ENCODE measurements around the gene PAK5.

Gene PAK5

DNA sequence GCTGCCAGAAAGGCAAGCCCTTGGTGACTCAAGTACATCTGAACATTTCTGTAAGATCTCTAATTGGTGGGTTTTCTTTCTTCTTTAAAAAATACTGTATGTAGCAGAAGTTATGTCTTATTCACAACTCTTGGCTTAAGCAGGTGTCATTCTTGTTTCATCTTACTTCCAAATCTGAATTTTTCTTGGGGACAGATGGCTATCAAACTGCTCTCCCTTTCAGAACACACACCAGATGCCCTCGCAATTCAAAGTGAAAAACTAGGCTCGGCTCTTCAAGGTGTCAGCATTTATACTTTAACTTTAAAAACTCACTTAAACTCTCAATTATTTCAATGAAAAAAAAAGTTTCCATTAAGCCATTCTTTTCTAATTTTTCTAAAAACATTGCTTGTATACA lies 49.7 kb downstream of the PAK5 start:
- TF ChIP-seq TAF1 (IDR thresholded peaks at IDR 0.05; ENCODE audit: borderline replicate concordance, insufficient read depth, low read length) (no peak), SIN3A (IDR thresholded peaks at IDR 0.05; ENCODE audit: borderline replicate concordance, insufficient read depth, low read length) (no peak), POLR2AphosphoS5 (IDR thresholded peaks at IDR 0.05; ENCODE audit: low read depth, low read length) (no peak), FOXP2 (optimal IDR thresholded peaks at IDR 0.05; ENCODE audit: borderline replicate concordance, extremely low read depth, extremely low read length, insufficient read depth) (no peak)
- TF ChIP-seq, protein P1, sequence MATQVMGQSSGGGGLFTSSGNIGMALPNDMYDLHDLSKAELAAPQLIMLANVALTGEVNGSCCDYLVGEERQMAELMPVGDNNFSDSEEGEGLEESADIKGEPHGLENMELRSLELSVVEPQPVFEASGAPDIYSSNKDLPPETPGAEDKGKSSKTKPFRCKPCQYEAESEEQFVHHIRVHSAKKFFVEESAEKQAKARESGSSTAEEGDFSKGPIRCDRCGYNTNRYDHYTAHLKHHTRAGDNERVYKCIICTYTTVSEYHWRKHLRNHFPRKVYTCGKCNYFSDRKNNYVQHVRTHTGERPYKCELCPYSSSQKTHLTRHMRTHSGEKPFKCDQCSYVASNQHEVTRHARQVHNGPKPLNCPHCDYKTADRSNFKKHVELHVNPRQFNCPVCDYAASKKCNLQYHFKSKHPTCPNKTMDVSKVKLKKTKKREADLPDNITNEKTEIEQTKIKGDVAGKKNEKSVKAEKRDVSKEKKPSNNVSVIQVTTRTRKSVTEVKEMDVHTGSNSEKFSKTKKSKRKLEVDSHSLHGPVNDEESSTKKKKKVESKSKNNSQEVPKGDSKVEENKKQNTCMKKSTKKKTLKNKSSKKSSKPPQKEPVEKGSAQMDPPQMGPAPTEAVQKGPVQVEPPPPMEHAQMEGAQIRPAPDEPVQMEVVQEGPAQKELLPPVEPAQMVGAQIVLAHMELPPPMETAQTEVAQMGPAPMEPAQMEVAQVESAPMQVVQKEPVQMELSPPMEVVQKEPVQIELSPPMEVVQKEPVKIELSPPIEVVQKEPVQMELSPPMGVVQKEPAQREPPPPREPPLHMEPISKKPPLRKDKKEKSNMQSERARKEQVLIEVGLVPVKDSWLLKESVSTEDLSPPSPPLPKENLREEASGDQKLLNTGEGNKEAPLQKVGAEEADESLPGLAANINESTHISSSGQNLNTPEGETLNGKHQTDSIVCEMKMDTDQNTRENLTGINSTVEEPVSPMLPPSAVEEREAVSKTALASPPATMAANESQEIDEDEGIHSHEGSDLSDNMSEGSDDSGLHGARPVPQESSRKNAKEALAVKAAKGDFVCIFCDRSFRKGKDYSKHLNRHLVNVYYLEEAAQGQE (IDR thresholded peaks at IDR 0.05; ENCODE audit: insufficient read depth in 1 of 2, low read depth in 2 of 2, low read length in 2 of 2) = no peak

DNA sequence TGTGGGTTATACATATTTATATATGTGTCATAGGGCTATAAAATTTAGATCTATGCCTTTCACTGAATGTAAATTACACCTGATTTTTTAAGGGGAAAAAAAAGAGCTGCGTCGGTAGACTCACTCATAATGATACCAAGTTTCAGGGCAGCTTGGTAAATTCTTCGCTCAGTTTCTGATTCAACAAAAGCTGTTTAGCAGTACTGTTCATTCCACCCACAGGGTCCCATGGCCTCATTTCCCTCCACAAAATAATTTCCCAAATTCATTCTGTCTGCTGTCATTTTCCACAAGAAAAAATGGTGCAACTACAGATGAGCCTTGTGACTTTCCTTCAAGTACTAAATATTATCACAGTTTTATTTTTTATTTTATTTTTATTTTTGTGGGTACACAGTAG lies 63.7 kb downstream of the PAK5 start:
- no peak for TF ChIP-seq FOXP2 (optimal IDR thresholded peaks at IDR 0.05; ENCODE audit: borderline replicate concordance, extremely low read depth, extremely low read length, insufficient read depth)
- no peak for TF ChIP-seq POLR2AphosphoS5 (IDR thresholded peaks at IDR 0.05; ENCODE audit: low read depth, low read length)
- TF ChIP-seq TAF1 (IDR thresholded peaks at IDR 0.05; ENCODE audit: borderline replicate concordance, insufficient read depth, low read length) = no peak
- no peak for TF ChIP-seq SIN3A (IDR thresholded peaks at IDR 0.05; ENCODE audit: borderline replicate concordance, insufficient read depth, low read length)
- TF ChIP-seq, protein P1 (IDR thresholded peaks at IDR 0.05; ENCODE audit: insufficient read depth in 1 of 2, low read depth in 2 of 2, low read length in 2 of 2) = no peak

DNA sequence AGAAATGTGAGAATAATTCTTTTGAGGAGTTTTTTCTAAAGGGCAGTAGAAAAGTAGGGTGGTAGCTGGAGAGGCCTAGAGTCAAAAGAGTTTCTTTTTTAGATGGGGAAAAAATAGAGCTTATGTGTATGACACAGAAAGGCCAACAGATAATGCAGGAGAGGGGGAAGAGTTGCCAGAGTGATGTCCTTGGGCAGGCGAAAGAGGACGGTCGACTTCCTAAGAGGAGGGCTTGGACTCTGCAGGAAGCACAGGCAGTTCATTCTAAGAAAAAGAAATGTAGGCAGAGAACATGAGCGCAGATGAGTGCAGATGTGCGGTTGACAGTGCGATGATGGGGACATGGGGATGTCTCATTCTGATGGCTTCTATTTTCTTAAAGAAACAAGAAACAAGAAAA lies 68.9 kb downstream of the PAK5 start:
- TF ChIP-seq FOXP2 (optimal IDR thresholded peaks at IDR 0.05; ENCODE audit: borderline replicate concordance, extremely low read depth, extremely low read length, insufficient read depth) (no peak), POLR2AphosphoS5 (IDR thresholded peaks at IDR 0.05; ENCODE audit: low read depth, low read length) (no peak), TAF1 (IDR thresholded peaks at IDR 0.05; ENCODE audit: borderline replicate concordance, insufficient read depth, low read length) (no peak), SIN3A (IDR thresholded peaks at IDR 0.05; ENCODE audit: borderline replicate concordance, insufficient read depth, low read length) (no peak)
- TF ChIP-seq, protein P1 (IDR thresholded peaks at IDR 0.05; ENCODE audit: insufficient read depth in 1 of 2, low read depth in 2 of 2, low read length in 2 of 2) = no peak

DNA sequence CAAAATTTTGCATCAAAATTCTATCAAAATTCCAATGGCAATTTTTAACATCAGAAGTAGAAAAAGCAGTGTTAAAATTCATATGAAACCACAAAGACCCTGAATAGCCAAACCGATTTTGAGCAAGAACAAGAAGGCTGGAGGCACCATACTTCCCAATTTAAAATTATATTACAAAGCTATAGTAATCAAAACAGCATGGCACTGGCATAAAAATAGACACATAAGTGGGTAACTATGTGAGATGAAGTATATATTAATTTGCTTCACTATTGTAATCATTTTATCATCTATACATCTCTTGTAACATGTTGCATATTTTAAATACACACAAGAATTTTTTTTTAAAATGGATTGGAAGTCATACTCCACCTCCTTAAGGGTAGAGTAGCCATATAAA lies 77.4 kb downstream of the PAK5 start:
- no peak for TF ChIP-seq POLR2AphosphoS5 (IDR thresholded peaks at IDR 0.05; ENCODE audit: low read depth, low read length)
- TF ChIP-seq SIN3A (IDR thresholded peaks at IDR 0.05; ENCODE audit: borderline replicate concordance, insufficient read depth, low read length) = no peak
- no peak for TF ChIP-seq TAF1 (IDR thresholded peaks at IDR 0.05; ENCODE audit: borderline replicate concordance, insufficient read depth, low read length)
- no peak for TF ChIP-seq FOXP2 (optimal IDR thresholded peaks at IDR 0.05; ENCODE audit: borderline replicate concordance, extremely low read depth, extremely low read length, insufficient read depth)
- TF ChIP-seq, protein P1 (IDR thresholded peaks at IDR 0.05; ENCODE audit: insufficient read depth in 1 of 2, low read depth in 2 of 2, low read length in 2 of 2) = no peak

DNA sequence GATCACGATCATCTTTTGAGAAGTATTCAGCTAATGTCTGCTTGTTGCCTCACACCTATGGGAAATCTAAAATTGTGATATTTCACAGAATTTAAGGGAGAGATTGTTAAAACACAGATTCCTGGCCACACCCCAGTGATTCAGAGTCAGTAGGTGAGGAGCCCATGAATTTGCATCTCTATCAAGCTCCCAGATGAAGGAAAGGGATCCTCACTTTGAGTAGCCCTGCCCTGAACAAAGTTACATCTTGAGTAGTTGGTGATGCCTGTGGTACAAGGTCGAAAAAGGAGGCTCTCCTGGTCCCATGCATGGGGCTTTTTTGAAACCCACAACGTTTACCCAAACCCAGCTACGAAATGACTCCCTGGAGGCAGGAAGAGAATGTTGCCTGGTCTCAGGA lies 79.5 kb downstream of the PAK5 start:
- TF ChIP-seq POLR2AphosphoS5 (IDR thresholded peaks at IDR 0.05; ENCODE audit: low read depth, low read length) (no peak), FOXP2 (optimal IDR thresholded peaks at IDR 0.05; ENCODE audit: borderline replicate concordance, extremely low read depth, extremely low read length, insufficient read depth) (no peak), TAF1 (IDR thresholded peaks at IDR 0.05; ENCODE audit: borderline replicate concordance, insufficient read depth, low read length) (no peak), SIN3A (IDR thresholded peaks at IDR 0.05; ENCODE audit: borderline replicate concordance, insufficient read depth, low read length) (no peak)
- TF ChIP-seq, protein P1 (IDR thresholded peaks at IDR 0.05; ENCODE audit: insufficient read depth in 1 of 2, low read depth in 2 of 2, low read length in 2 of 2) = no peak

Data from PFSK-1 (cell line).